MM.1S (cell line): ENCODE data around the gene FBXO47.
"Not testable (repeated sequence)": the region's sequence is repeated elsewhere in the genome, so short reads cannot be mapped to it uniquely, and the experiment has no call there.

Source experiments
- DNase-seq: peaks from one replicate; pipeline ENCODE4 v3.0.0-alpha.2; 2015
- H2AFZ ChIP-seq: fragments of 300-600 bp; sonication (generic); 2 replicates; pipeline ENCODE4 v1.6.0; 2016; ENCODE audit warnings: antibody characterized with exemption, low read length
- H3F3A ChIP-seq: fragments of 300-600 bp; sonication (generic); 2 replicates; pipeline ENCODE4 v1.6.1; 2016; ENCODE audit warnings: mild to moderate bottlenecking, antibody characterized with exemption, low read length, moderate library complexity, mixed read lengths; ENCODE audit not compliant: insufficient read depth
- H3K27ac ChIP-seq: fragments of 300-600 bp; sonication (generic); 2 replicates; pipeline ENCODE4 v1.5.1; 2016; ENCODE audit warnings: mild to moderate bottlenecking, low read length
- H3K27me3 ChIP-seq: fragments of 300-600 bp; sonication (generic); replicated peaks from 2 replicates; pipeline ENCODE4 v1.6.0; 2016; ENCODE audit warnings: low read length; ENCODE audit not compliant: insufficient read depth
- H3K36me3 ChIP-seq: fragments of 300-600 bp; sonication (generic); replicated peaks from 2 replicates; pipeline ENCODE4 v1.6.1; 2016; ENCODE audit warnings: mild to moderate bottlenecking, low read length, mixed read lengths; ENCODE audit not compliant: insufficient read depth
- H3K4me1 ChIP-seq: fragments of 300-600 bp; sonication (generic); 2 replicates; pipeline ENCODE4 v1.6.1; 2016; ENCODE audit warnings: low read length, mixed read lengths
- H3K4me2 ChIP-seq: fragments of 300-600 bp; sonication (generic); 2 replicates; pipeline ENCODE4 v1.6.0; 2016; ENCODE audit warnings: low read depth, low read length
- H3K4me3 ChIP-seq: fragments of 300-600 bp; sonication (generic); 2 replicates; pipeline ENCODE4 v1.5.1; 2016; ENCODE audit warnings: low read length, mixed read lengths
- H3K79me2 ChIP-seq: fragments of 300-600 bp; sonication (generic); 2 replicates; pipeline ENCODE4 v1.6.1; 2016; ENCODE audit warnings: mixed run types, low read length, mixed read lengths
- H3K9ac ChIP-seq: fragments of 300-600 bp; sonication (generic); 2 replicates; pipeline ENCODE4 v1.6.1; 2016; ENCODE audit warnings: low read length, mixed read lengths
- H3K9me2 ChIP-seq: fragments of 300-600 bp; sonication (generic); replicated peaks from 2 replicates; pipeline ENCODE4 v1.6.1; 2016; ENCODE audit warnings: mild to moderate bottlenecking, low read length, mixed read lengths; ENCODE audit not compliant: insufficient read depth
- H3K9me3 ChIP-seq: fragments of 300-600 bp; sonication (generic); replicated peaks from 2 replicates; pipeline ENCODE4 v1.6.1; 2016; ENCODE audit warnings: mild to moderate bottlenecking, low read length, mixed read lengths; ENCODE audit not compliant: insufficient read depth
- H4K20me1 ChIP-seq: fragments of 300-600 bp; sonication (generic); 2 replicates; pipeline ENCODE4 v1.6.1; 2016; ENCODE audit warnings: mild to moderate bottlenecking, low read length, moderate library complexity, mixed read lengths; ENCODE audit not compliant: insufficient read depth
- EZH2 ChIP-seq: fragments of 300-600 bp; sonication (generic); optimal IDR thresholded peaks from 2 replicates; pipeline ENCODE3; 2017; ENCODE audit warnings: low read depth, mild to moderate bottlenecking, antibody characterized with exemption, low read length, mixed read lengths
- EZH2phosphoT487 ChIP-seq: fragments of 300-600 bp; sonication (generic); IDR thresholded peaks from 2 replicates; pipeline ENCODE4 v1.6.1; 2018; ENCODE audit warnings: antibody characterized with exemption, low read length
- TF ChIP-seq, protein P1 (sequence below): fragments of 300-600 bp; sonication (generic); IDR thresholded peaks from 2 replicates; pipeline ENCODE4 v1.5.1; 2016; ENCODE audit warnings: antibody characterized with exemption, low read length, mixed read lengths

The FBXO47 gene

DNA sequence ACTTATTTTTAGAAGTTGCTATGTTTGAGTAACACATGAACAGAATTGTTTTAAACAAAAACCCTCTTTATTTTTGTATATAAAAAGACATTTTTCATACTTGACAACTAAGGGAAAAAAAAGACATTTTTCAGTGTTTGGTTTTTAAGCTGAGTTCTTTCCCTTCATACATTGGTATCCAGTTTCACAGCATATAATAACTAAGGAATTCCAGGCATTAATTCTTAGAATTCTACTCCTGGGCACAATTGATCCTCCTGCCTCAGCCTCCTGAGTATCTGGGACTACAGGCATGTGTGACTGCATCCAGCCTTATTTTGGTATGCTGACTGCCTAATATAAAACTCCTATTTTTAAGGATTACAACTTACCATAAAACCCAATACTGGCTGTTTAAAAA lies 8.4 kb downstream of the FBXO47 start:
- Histone ChIP-seq H3K4me2 (no peak overlapping the region), H3K9ac (no peak overlapping the region), H2AFZ (no peak overlapping the region), H4K20me1 (no peaks in the 10 kb centered on the region), H3K27ac (no peak overlapping the region), H3K27me3 (no peaks in the 10 kb centered on the region), H3K79me2 (no peaks in the 10 kb centered on the region), H3K4me3 (no peak overlapping the region), H3K4me1 (0 out of 2 replicates have a peak, but pooled peaks cover 3% of the 10 kb centered on the region), H3K36me3 (no peaks in the 10 kb centered on the region), H3K9me3 (no peaks in the 10 kb centered on the region), H3F3A (no peaks in the 10 kb centered on the region), H3K9me2 (no peaks in the 10 kb centered on the region)
- DNase-seq = no peak
- no peak for TF ChIP-seq EZH2phosphoT487
- no peak for TF ChIP-seq EZH2
- TF ChIP-seq, protein P1, sequence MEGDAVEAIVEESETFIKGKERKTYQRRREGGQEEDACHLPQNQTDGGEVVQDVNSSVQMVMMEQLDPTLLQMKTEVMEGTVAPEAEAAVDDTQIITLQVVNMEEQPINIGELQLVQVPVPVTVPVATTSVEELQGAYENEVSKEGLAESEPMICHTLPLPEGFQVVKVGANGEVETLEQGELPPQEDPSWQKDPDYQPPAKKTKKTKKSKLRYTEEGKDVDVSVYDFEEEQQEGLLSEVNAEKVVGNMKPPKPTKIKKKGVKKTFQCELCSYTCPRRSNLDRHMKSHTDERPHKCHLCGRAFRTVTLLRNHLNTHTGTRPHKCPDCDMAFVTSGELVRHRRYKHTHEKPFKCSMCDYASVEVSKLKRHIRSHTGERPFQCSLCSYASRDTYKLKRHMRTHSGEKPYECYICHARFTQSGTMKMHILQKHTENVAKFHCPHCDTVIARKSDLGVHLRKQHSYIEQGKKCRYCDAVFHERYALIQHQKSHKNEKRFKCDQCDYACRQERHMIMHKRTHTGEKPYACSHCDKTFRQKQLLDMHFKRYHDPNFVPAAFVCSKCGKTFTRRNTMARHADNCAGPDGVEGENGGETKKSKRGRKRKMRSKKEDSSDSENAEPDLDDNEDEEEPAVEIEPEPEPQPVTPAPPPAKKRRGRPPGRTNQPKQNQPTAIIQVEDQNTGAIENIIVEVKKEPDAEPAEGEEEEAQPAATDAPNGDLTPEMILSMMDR = no peak

DNA sequence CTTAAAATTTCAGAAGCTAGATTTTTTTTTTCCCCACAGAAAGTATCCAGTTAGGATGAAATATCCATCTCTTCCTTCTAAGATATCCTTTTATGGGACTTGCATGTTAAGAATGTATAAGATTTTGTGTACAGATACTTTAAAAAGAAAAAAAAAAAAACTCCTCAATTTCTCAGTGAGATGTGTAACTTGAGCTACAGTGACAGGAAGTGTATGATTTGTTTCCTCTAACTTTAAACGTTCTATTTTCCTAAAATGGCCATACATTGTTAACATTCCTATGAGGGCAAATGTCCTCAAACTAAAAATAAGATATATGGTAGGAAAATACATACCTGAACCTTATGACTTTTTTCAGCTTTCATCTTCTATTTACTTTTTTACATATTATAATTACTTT lies 8.9 kb downstream of the FBXO47 start:
- H3K27ac ChIP-seq = no peak overlapping the region
- TF ChIP-seq, protein P1 = no peak
- no peak for TF ChIP-seq EZH2phosphoT487
- no peak for TF ChIP-seq EZH2

DNA sequence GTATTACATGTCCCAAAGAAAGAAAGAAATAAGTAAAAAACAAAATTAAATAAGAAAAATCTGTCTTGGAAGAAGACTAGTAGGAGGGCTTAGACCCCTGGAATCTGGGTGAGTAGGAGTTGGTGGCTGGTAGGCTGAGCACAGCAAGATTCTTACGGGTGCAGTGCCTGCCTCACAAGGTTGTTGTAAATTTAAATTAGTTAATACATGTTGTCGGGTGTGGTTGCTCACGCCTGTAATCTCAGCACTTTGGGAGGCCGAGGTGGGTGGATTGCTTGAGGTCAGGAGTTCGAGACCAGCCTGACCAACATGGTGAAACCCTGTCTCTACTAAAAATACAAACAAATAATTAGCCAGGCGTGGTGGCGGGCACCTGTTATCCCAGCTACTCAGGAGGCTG lies 13.4 kb downstream of the FBXO47 start:
- H2AFZ ChIP-seq, H3K36me3 ChIP-seq, H3K27me3 ChIP-seq, H3K9me3 ChIP-seq, H3K9ac ChIP-seq, H3F3A ChIP-seq, H3K4me3 ChIP-seq, H3K4me1 ChIP-seq, H3K79me2 ChIP-seq, H3K27ac ChIP-seq, H3K9me2 ChIP-seq, H4K20me1 ChIP-seq, DNase-seq, H3K4me2 ChIP-seq: not testable (repeated sequence)

More for the DNA sequence above, 8.9 kb downstream of the FBXO47 start:
- H4K20me1 ChIP-seq = no peaks in the 10 kb centered on the region
- no peak overlapping the region for H3K4me3 ChIP-seq
- H3K4me2 ChIP-seq = no peak overlapping the region
- H3K9ac ChIP-seq = no peak overlapping the region
- H3K79me2 ChIP-seq = no peaks in the 10 kb centered on the region
- no peaks in the 10 kb centered on the region for H3K9me3 ChIP-seq
- no peak for DNase-seq
- H3K36me3 ChIP-seq = no peaks in the 10 kb centered on the region
- H3F3A ChIP-seq = no peaks in the 10 kb centered on the region
- H2AFZ ChIP-seq = no peak overlapping the region
- H3K9me2 ChIP-seq = no peaks in the 10 kb centered on the region
- 0 out of 2 replicates have a peak, but pooled peaks cover 3% of the 10 kb centered on the region for H3K4me1 ChIP-seq
- H3K27me3 ChIP-seq = no peaks in the 10 kb centered on the region

DNA sequence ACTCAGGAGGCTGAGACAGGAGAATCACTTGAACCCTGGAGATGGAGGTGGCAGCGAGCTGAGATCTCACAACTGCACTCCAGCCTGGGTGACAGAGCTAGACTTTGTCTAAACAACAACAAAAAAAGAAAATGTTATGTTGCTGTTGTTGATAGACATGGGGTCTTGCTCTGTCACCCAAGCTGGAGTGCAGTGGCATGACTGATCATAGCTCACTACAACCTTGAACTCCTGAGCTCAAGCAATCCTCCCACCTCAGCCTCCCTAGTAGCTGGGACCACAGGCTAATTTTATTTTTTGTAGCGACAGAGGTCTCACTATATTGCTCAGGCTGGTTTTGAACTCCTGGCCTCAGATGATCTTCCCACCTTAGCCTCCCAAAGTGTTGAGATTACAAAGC lies 20.0 kb downstream of the FBXO47 start:
- Histone ChIP-seq H3K27ac (no peak overlapping the region), H3K36me3 (no peaks in the 10 kb centered on the region), H3K9ac (no peak overlapping the region), H2AFZ (no peak overlapping the region), H4K20me1 (no peaks in the 10 kb centered on the region), H3F3A (no peaks in the 10 kb centered on the region), H3K4me1 (peaks cover 4% of the 10 kb centered on the region; the same call in 1 of the 2 replicates), H3K27me3 (no peaks in the 10 kb centered on the region), H3K79me2 (no peaks in the 10 kb centered on the region), H3K9me3 (no peaks in the 10 kb centered on the region), H3K4me3 (no peak overlapping the region), H3K9me2 (no peaks in the 10 kb centered on the region), H3K4me2 (no peak overlapping the region)
- no peak for DNase-seq
- TF ChIP-seq EZH2 (no peak), EZH2phosphoT487 (no peak)
- TF ChIP-seq, protein P1 = no peak
